ENCODE data around the gene C22orf31.

The C22orf31 gene

DNA sequence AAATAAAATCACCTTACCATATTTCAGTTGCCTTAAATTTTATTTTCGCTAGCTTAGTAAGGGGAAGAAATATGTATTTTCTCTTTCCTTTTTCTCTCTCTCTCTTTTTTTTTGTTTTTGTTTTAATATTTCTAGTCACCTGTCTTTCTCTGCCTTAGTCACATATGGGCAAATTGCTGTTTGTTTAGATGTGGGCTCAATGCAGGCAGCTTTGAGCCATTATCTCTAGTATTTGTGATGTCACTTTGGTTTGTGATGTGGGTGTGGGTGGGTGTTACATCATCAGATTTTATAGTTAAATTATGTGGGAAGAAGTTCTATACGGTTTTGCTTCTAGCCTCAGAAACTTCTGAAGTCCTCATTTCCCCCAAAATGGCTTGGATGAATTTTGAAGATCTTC lies at the start of gene C22orf31:
Gene C22orf31, minus strand, starts transcription at position 59 of the 400 bp plus-strand sequence. Its CDS starts 39 bp downstream, at position 20.
- Histone ChIP-seq H4K20me1 (ENCODE audit: low read depth, low read length) (no peaks in the 10 kb centered on the region), H3K4me2 (ENCODE audit: low read depth, low read length, poor library complexity, severe bottlenecking) (no peak within 1 kb of the TSS), H3K79me2 (ENCODE audit: insufficient read depth, low read length) (no peaks in the 10 kb centered on the region), H3K4me3 (ENCODE audit: insufficient read depth, low read length, poor library complexity, severe bottlenecking) (no peak within 1 kb of the TSS), H3K9me3 (ENCODE audit: insufficient read depth, low read length) (no peaks in the 10 kb centered on the region), H3K27ac (ENCODE audit: low read depth, low read length) (no peak within 1 kb of the TSS), H3K27me3 (ENCODE audit: low read length) (no peaks in the 10 kb centered on the region), H3K9me2 (replicated peaks; ENCODE audit: insufficient read depth, low read length) (no peaks in the 10 kb centered on the region), H2AFZ (ENCODE audit: low read depth, low read length, severe bottlenecking) (no peak within 1 kb of the TSS), H3F3A (ENCODE audit: insufficient read depth) (no peaks in the 10 kb centered on the region), H3K9ac (ENCODE audit: low read length) (no peak within 1 kb of the TSS), H3K36me3 (ENCODE audit: low read length) (no peaks in the 10 kb centered on the region)
- no peak for TF ChIP-seq EZH2phosphoT487 (conservative IDR thresholded peaks at IDR 0.05; ENCODE audit: low read length)
- TF ChIP-seq, protein P1, sequence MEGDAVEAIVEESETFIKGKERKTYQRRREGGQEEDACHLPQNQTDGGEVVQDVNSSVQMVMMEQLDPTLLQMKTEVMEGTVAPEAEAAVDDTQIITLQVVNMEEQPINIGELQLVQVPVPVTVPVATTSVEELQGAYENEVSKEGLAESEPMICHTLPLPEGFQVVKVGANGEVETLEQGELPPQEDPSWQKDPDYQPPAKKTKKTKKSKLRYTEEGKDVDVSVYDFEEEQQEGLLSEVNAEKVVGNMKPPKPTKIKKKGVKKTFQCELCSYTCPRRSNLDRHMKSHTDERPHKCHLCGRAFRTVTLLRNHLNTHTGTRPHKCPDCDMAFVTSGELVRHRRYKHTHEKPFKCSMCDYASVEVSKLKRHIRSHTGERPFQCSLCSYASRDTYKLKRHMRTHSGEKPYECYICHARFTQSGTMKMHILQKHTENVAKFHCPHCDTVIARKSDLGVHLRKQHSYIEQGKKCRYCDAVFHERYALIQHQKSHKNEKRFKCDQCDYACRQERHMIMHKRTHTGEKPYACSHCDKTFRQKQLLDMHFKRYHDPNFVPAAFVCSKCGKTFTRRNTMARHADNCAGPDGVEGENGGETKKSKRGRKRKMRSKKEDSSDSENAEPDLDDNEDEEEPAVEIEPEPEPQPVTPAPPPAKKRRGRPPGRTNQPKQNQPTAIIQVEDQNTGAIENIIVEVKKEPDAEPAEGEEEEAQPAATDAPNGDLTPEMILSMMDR (IDR thresholded peaks at IDR 0.05; ENCODE audit: insufficient read depth, low read length, poor library complexity, severe bottlenecking), result no peak

DNA sequence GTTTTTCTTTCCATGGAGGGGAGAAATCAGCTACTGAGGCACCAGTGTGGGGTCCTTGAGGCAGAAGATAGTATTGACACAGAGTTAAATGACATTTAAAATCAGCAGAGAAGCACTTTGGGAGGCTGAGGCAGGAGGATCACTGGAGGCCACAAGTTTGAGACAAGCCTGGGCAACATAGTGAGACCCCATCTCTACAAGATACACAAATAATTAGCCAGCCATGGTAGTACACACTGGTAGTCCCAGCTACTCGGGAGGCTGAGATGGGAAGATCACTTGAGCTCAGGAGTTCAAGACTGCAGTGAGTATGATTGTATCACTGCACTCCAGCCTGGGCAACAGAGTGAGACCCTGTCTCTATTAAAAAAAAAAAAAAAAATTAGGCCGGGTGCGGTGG lies 49.3 kb upstream of the C22orf31 start:
- Histone ChIP-seq H3K27ac (ENCODE audit: low read depth, low read length) (no peak overlapping the region), H2AFZ (ENCODE audit: low read depth, low read length, severe bottlenecking) (no peak overlapping the region), H3F3A (ENCODE audit: insufficient read depth) (no peaks in the 10 kb centered on the region), H3K9me2 (replicated peaks; ENCODE audit: insufficient read depth, low read length) (no peaks in the 10 kb centered on the region), H3K27me3 (ENCODE audit: low read length) (no peaks in the 10 kb centered on the region), H4K20me1 (ENCODE audit: low read depth, low read length) (no peaks in the 10 kb centered on the region), H3K36me3 (ENCODE audit: low read length) (no peaks in the 10 kb centered on the region), H3K4me3 (ENCODE audit: insufficient read depth, low read length, poor library complexity, severe bottlenecking) (no peak overlapping the region), H3K79me2 (ENCODE audit: insufficient read depth, low read length) (no peaks in the 10 kb centered on the region), H3K4me2 (ENCODE audit: low read depth, low read length, poor library complexity, severe bottlenecking) (no peak overlapping the region), H3K9me3 (ENCODE audit: insufficient read depth, low read length) (no peaks in the 10 kb centered on the region), H3K9ac (ENCODE audit: low read length) (no peak overlapping the region)
- no peak for TF ChIP-seq EZH2phosphoT487 (conservative IDR thresholded peaks at IDR 0.05; ENCODE audit: low read length)
- TF ChIP-seq, protein P1 (IDR thresholded peaks at IDR 0.05; ENCODE audit: insufficient read depth, low read length, poor library complexity, severe bottlenecking), result no peak

DNA sequence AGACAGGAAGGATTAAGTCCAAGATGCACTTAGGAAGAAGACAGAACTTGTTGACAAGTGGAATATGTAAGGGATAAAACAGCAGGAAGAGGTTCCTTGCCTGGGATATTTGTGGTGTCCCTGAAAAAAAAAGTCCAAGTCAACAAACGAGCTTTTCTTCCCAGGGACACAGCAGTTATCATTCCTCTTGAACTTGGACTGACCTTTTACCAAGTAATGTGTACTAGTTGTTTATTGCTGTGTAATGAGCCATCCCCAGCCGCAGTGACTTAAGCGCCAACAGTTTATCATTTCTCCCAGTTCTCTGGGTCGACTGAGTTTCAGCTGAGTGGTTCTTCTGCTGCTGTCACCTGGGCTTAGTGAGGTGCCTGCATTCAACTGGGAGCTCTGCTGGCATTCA lies 48.2 kb upstream of the C22orf31 start:
- Histone ChIP-seq H3K27me3 (ENCODE audit: low read length) (no peaks in the 10 kb centered on the region), H3K36me3 (ENCODE audit: low read length) (no peaks in the 10 kb centered on the region), H4K20me1 (ENCODE audit: low read depth, low read length) (no peaks in the 10 kb centered on the region), H3K27ac (ENCODE audit: low read depth, low read length) (no peak overlapping the region), H2AFZ (ENCODE audit: low read depth, low read length, severe bottlenecking) (no peak overlapping the region), H3K4me2 (ENCODE audit: low read depth, low read length, poor library complexity, severe bottlenecking) (no peak overlapping the region), H3K4me3 (ENCODE audit: insufficient read depth, low read length, poor library complexity, severe bottlenecking) (no peak overlapping the region), H3K9me2 (replicated peaks; ENCODE audit: insufficient read depth, low read length) (no peaks in the 10 kb centered on the region), H3K79me2 (ENCODE audit: insufficient read depth, low read length) (no peaks in the 10 kb centered on the region), H3F3A (ENCODE audit: insufficient read depth) (no peaks in the 10 kb centered on the region), H3K9ac (ENCODE audit: low read length) (no peak overlapping the region), H3K9me3 (ENCODE audit: insufficient read depth, low read length) (no peaks in the 10 kb centered on the region)
- no peak for TF ChIP-seq EZH2phosphoT487 (conservative IDR thresholded peaks at IDR 0.05; ENCODE audit: low read length)
- TF ChIP-seq, protein P1 (IDR thresholded peaks at IDR 0.05; ENCODE audit: insufficient read depth, low read length, poor library complexity, severe bottlenecking), result no peak

Measured in SU-DHL-6 (cell line).